Measurements from ENCODE around the gene ZNF423. TPM values are rescaled to one million over a fixed set of nuclear protein-coding genes. Genes with fewer than 3 reads are reported as not detected.

ZNF423 gene
- total and polyA plus RNA-seq, 12 donors: 1.7 to 10.6 (median 5.5) TPM

DNA sequence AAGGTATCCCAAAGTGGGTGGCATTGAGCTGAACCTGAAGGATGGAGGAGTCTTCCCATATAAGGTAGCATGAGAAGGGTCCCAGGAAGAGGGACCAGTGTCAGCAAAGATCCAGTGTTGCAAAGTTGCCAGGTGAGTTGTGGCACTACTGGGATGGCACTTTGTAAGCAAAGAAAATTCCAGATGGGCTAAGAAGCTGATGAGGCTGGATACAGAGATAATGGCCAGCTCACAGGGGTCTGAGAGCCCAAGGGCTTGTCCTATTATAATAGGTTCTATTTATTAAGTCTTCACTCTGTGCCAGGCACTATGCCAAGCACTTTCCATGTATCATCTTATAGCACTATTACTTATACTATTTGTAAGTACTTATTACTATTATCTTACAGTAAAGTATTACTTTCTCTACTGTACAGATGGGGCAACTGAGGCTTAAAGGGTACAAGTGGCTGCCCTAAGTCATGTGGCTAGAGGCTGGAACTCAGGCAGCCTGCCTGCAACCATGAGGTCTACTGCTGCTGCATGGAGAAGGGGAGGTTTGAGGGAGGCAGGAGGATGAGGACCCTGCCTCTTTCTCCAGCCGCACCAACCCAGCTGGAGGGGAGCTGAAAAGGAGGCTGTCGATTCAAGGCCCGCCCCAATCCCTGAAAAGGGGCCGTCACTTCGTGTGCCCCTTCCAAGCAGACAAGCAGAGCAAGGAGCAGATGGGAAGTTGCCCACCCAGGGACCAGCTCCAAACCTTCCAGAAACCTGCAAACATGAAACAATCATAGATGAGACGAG is 395.8 kb downstream of the ZNF423 start:
- Histone ChIP-seq H3K27me3 (peaks cover 7% of the 10 kb centered on the region), H3K36me3 (replicated peaks in 1 of 2) (no peaks in the 10 kb centered on the region), H3K4me3 (no peak overlapping the region), H3K27ac (no peak overlapping the region), H3K4me1 (replicated peaks in 1 of 2) (no peaks in the 10 kb centered on the region), H3K9me3 (replicated peaks in 1 of 3) (no peaks in the 10 kb centered on the region)
- intact Hi-C loops (cut with DNase I): no loop called here
- peak in 2 of 7 donors; percentile 1 to 5 for DNase-seq
- TF ChIP-seq, protein P1, sequence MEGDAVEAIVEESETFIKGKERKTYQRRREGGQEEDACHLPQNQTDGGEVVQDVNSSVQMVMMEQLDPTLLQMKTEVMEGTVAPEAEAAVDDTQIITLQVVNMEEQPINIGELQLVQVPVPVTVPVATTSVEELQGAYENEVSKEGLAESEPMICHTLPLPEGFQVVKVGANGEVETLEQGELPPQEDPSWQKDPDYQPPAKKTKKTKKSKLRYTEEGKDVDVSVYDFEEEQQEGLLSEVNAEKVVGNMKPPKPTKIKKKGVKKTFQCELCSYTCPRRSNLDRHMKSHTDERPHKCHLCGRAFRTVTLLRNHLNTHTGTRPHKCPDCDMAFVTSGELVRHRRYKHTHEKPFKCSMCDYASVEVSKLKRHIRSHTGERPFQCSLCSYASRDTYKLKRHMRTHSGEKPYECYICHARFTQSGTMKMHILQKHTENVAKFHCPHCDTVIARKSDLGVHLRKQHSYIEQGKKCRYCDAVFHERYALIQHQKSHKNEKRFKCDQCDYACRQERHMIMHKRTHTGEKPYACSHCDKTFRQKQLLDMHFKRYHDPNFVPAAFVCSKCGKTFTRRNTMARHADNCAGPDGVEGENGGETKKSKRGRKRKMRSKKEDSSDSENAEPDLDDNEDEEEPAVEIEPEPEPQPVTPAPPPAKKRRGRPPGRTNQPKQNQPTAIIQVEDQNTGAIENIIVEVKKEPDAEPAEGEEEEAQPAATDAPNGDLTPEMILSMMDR (IDR thresholded peaks at IDR 0.05): no peak
- TF ChIP-seq POLR2A (IDR thresholded peaks at IDR 0.05): no peak
- 69 to 86% (median 81%) methylated on average over 5 to 6 of the region's 6 CpGs for WGBS, 4 donors

GRCh38 chr16:49458656-49459445 is 397.1 kb downstream of the ZNF423 start:
- Histone ChIP-seq H3K27me3 (no peaks in the 10 kb centered on the region), H3K9me3 (replicated peaks in 1 of 3) (no peaks in the 10 kb centered on the region), H3K27ac (no peak overlapping the region), H3K4me3 (no peak overlapping the region), H3K4me1 (replicated peaks in 1 of 2) (no peaks in the 10 kb centered on the region), H3K36me3 (replicated peaks in 1 of 2) (no peaks in the 10 kb centered on the region)
- DNase-seq: peak in 1 of 7 donors; percentile 25
- 78 to 91% (median 87%) methylated on average over 3 to 5 of the region's 5 CpGs for WGBS, 4 donors
- TF ChIP-seq, protein P1 (IDR thresholded peaks at IDR 0.05): no peak
- TF ChIP-seq POLR2A (IDR thresholded peaks at IDR 0.05): no peak
- intact Hi-C loops (cut with DNase I): no loop called here

GRCh38 chr16:49458243-49458642 is 397.7 kb downstream of the ZNF423 start:
- H3K27me3 ChIP-seq: no peaks in the 10 kb centered on the region
- peak in 1 of 7 donors; percentile 18 for DNase-seq
- no peaks in the 10 kb centered on the region for H3K9me3 ChIP-seq (replicated peaks in 1 of 3)
- intact Hi-C loops (cut with DNase I): no loop called here
- 75 to 90% (median 85%) methylated on average over 6 of the region's 6 CpGs for WGBS, 4 donors
- H3K36me3 ChIP-seq (replicated peaks in 1 of 2): no peaks in the 10 kb centered on the region
- TF ChIP-seq, protein P1 (IDR thresholded peaks at IDR 0.05): no peak
- no peak for TF ChIP-seq POLR2A (IDR thresholded peaks at IDR 0.05)
- no peaks in the 10 kb centered on the region for H3K4me1 ChIP-seq (replicated peaks in 1 of 2)
- no peak overlapping the region for H3K27ac ChIP-seq
- no peak overlapping the region for H3K4me3 ChIP-seq

GRCh38 chr16:49457196-49457595 is 398.7 kb downstream of the ZNF423 start:
- no peak for TF ChIP-seq POLR2A (IDR thresholded peaks at IDR 0.05)
- TF ChIP-seq, protein P1 (IDR thresholded peaks at IDR 0.05): no peak

More at GRCh38 chr16:49457196-49457595, 398.7 kb downstream of the ZNF423 start:
- Histone ChIP-seq H3K36me3 (replicated peaks in 1 of 2) (no peaks in the 10 kb centered on the region), H3K9me3 (replicated peaks in 1 of 3) (no peaks in the 10 kb centered on the region), H3K4me3 (no peak overlapping the region), H3K27ac (no peak overlapping the region), H3K4me1 (replicated peaks in 1 of 2) (no peaks in the 10 kb centered on the region), H3K27me3 (no peaks in the 10 kb centered on the region)
- peak in 1 of 7 donors; percentile 18 for DNase-seq
- 78 to 84% (median 82%) methylated on average over 7 of the region's 7 CpGs for WGBS, 4 donors
- intact Hi-C loops (cut with DNase I): no loop called here
